ENCODE data around the gene INPP5B.

INPP5B gene

DNA sequence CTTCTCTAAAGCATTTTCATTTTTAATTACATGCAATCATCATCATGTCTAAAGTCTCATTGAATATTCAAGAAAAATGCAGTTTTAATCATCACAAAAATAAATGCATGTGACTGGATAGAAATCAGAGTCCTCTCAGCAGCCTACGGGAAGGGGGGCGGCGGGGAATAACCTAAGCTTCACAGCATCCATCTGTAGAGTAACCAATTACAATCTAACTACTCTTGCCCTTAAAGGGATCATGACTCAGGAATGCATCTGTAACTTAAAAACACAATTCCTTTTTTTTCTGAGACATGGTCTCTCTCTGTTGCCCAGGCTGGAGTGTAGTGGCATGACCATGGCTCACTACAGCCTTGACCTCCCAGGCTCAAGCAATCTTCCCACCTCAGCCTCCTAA lies 110.1 kb downstream of the INPP5B start:
- no peaks in the 10 kb centered on the region for H3K4me1 Mint-ChIP-seq
- H3K36me3 Mint-ChIP-seq (ENCODE audit: low read depth) = peaks cover 46% of the 10 kb centered on the region
- no peaks in the 10 kb centered on the region for H3K9me3 Mint-ChIP-seq
- TF ChIP-seq, protein P1, sequence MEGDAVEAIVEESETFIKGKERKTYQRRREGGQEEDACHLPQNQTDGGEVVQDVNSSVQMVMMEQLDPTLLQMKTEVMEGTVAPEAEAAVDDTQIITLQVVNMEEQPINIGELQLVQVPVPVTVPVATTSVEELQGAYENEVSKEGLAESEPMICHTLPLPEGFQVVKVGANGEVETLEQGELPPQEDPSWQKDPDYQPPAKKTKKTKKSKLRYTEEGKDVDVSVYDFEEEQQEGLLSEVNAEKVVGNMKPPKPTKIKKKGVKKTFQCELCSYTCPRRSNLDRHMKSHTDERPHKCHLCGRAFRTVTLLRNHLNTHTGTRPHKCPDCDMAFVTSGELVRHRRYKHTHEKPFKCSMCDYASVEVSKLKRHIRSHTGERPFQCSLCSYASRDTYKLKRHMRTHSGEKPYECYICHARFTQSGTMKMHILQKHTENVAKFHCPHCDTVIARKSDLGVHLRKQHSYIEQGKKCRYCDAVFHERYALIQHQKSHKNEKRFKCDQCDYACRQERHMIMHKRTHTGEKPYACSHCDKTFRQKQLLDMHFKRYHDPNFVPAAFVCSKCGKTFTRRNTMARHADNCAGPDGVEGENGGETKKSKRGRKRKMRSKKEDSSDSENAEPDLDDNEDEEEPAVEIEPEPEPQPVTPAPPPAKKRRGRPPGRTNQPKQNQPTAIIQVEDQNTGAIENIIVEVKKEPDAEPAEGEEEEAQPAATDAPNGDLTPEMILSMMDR (IDR thresholded peaks at IDR 0.05; ENCODE audit: unreplicated experiment in 3 of 3) = no peak
- H3K27me3 Mint-ChIP-seq (ENCODE audit: low read depth) = no peaks in the 10 kb centered on the region
- H3K27ac Mint-ChIP-seq = no peak overlapping the region
- H3K4me3 Mint-ChIP-seq = no peak overlapping the region

DNA sequence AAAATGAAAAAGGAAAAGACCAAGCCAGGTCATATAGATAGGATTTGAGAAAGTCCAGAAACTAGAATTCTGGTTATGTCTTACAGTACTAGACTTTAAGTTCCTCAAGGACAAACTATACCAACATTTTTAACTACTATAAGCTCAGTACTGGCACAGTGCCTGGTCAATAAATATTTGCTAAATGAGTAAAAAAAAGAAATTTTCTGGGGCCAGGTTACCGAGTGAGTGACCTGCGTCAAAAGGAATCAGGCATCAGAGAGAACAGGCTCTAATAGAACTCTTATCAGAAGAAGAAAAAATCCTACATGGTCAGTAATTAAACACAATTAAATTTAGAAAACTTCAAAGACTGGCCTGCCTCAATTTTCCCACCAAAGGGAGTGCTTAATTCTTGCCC lies 115.0 kb downstream of the INPP5B start:
- H3K27me3 Mint-ChIP-seq (ENCODE audit: low read depth) = no peaks in the 10 kb centered on the region
- peaks cover 50% of the 10 kb centered on the region for H3K36me3 Mint-ChIP-seq (ENCODE audit: low read depth)
- no peaks in the 10 kb centered on the region for H3K4me1 Mint-ChIP-seq
- H3K27ac Mint-ChIP-seq = no peak overlapping the region
- H3K9me3 Mint-ChIP-seq = no peaks in the 10 kb centered on the region
- TF ChIP-seq, protein P1 (IDR thresholded peaks at IDR 0.05; ENCODE audit: unreplicated experiment in 3 of 3) = no peak
- H3K4me3 Mint-ChIP-seq = no peak overlapping the region

DNA sequence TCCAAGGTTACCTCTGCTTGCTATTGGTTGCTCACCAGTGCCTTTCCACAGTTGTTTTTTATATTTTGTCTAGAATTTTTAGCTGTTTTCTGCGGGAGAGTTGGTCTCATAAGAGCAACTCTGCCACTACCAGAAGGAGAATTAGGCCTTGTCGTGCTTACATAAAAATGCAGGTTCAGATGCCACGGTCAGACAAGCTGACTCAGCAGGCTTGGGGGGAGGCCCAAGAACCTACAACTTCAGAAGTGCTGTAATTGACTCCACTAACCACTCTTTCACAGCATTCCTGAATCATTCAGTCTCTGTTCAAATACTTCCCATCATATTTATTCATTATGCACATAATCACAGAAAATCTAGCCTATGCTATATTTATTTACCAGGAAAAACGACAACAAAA lies 115.7 kb downstream of the INPP5B start:
- Mint-ChIP-seq H3K27me3 (ENCODE audit: low read depth) (no peaks in the 10 kb centered on the region), H3K4me1 (no peaks in the 10 kb centered on the region), H3K27ac (no peak overlapping the region), H3K4me3 (no peak overlapping the region), H3K36me3 (ENCODE audit: low read depth) (peaks cover 48% of the 10 kb centered on the region), H3K9me3 (no peaks in the 10 kb centered on the region)
- TF ChIP-seq, protein P1 (IDR thresholded peaks at IDR 0.05; ENCODE audit: unreplicated experiment in 3 of 3) = no peak

DNA sequence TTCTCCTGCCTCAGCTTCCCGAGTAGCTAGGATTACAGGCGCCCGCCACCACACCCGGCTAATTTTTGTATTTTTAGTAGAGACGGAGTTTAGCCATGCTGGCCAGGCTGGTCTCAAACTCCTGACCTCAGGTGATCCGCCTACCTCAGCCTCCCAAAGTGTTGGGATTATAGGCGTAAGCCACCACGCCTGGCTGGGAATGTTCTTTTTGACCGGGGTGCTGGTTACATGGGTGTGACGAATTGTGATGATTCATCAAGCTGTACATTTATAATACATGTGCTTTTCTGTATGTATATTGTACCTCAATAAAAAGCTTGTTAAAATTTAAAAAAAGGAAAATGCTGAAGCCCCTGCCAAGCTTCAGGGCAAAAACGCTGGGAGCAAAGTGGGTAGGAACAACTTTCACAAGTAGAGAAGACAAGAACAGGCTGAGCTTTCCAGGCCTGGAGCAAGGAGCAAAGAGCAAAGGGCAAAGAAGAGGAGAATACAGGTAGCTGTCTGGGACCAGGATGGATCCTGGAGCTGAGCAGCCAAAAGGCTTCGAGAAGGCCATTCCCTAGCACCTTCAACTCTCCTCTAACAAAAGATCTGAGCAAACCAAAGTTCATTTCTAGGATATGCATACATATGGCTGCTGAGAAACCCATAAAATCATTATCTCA lies 118.3 kb downstream of the INPP5B start:
- Mint-ChIP-seq H3K4me3 (no peak overlapping the region), H3K27ac (no peak overlapping the region)

DNA sequence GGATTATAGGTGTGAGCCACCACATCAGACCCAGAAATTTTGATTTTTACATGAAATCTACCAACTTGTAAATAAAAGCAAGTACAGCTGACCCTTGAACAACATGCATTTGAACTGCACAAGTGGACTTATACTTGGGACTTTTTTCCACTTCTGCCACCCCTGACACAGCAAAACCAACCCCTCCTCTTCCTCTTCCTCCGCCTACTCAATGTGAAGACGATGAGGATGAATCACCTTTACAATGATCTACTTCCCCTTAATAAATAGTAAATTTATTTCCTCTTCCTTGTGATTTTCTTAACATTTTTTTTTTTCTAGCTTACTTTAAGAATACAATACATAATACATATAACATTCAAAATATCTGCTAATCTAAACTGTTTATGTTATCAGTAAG lies 121.3 kb downstream of the INPP5B start:
- Mint-ChIP-seq H3K36me3 (ENCODE audit: low read depth) (peaks cover 44% of the 10 kb centered on the region), H3K9me3 (no peaks in the 10 kb centered on the region), H3K27ac (no peak overlapping the region), H3K27me3 (ENCODE audit: low read depth) (no peaks in the 10 kb centered on the region), H3K4me1 (no peaks in the 10 kb centered on the region), H3K4me3 (no peak overlapping the region)
- TF ChIP-seq, protein P1 (IDR thresholded peaks at IDR 0.05; ENCODE audit: unreplicated experiment in 3 of 3) = no peak

More for the DNA sequence above, 118.3 kb downstream of the INPP5B start:
- Mint-ChIP-seq H3K4me1 (no peaks in the 10 kb centered on the region), H3K36me3 (ENCODE audit: low read depth) (peaks cover 44% of the 10 kb centered on the region), H3K9me3 (no peaks in the 10 kb centered on the region), H3K27me3 (ENCODE audit: low read depth) (no peaks in the 10 kb centered on the region)
- TF ChIP-seq, protein P1 (IDR thresholded peaks at IDR 0.05; ENCODE audit: unreplicated experiment in 3 of 3) = no peak

DNA sequence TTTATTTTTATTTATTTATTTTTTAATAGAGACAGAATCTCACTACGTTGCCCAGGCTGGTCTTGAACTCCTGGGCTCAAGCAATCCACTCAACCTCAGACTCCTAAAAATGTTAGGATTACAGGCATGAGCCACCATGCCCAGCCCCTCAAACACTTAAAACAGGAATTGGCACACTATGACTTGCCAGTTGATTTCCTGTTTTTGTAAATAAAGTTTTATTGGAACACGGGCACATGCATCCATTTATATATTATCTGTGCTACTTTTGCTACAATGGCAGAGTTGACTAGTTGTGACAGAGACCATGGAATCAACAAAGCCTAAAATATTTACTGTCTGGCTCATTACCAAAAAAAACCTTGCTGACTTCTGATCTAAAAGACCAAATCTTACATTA lies 122.9 kb downstream of the INPP5B start:
- H3K27ac Mint-ChIP-seq = no peak overlapping the region
- H3K27me3 Mint-ChIP-seq (ENCODE audit: low read depth) = no peaks in the 10 kb centered on the region
- no peaks in the 10 kb centered on the region for H3K4me1 Mint-ChIP-seq
- TF ChIP-seq, protein P1 (IDR thresholded peaks at IDR 0.05; ENCODE audit: unreplicated experiment in 3 of 3) = no peak
- peaks cover 43% of the 10 kb centered on the region for H3K36me3 Mint-ChIP-seq (ENCODE audit: low read depth)
- no peak overlapping the region for H3K4me3 Mint-ChIP-seq
- H3K9me3 Mint-ChIP-seq = no peaks in the 10 kb centered on the region
